MM.1S (cell line): Measurements from ENCODE around the gene ZNF710.
A peak's percentile ranks its signal among the peaks of the same experiment; 100 is the strongest.
"Not testable (repeated sequence)": the region's sequence is repeated elsewhere in the genome, so short reads cannot be mapped to it uniquely, and the experiment has no call there.

Experiments
- DNase-seq: peaks from one replicate; pipeline ENCODE4 v3.0.0-alpha.2; 2015
- H2AFZ ChIP-seq: fragments of 300-600 bp; sonication (generic); 2 replicates; pipeline ENCODE4 v1.6.0; 2016; ENCODE audit warnings: antibody characterized with exemption, low read length
- H3F3A ChIP-seq: fragments of 300-600 bp; sonication (generic); 2 replicates; pipeline ENCODE4 v1.6.1; 2016; ENCODE audit warnings: mild to moderate bottlenecking, antibody characterized with exemption, low read length, moderate library complexity, mixed read lengths; ENCODE audit not compliant: insufficient read depth
- H3K27ac ChIP-seq: fragments of 300-600 bp; sonication (generic); 2 replicates; pipeline ENCODE4 v1.5.1; 2016; ENCODE audit warnings: mild to moderate bottlenecking, low read length
- H3K27me3 ChIP-seq: fragments of 300-600 bp; sonication (generic); replicated peaks from 2 replicates; pipeline ENCODE4 v1.6.0; 2016; ENCODE audit warnings: low read length; ENCODE audit not compliant: insufficient read depth
- H3K36me3 ChIP-seq: fragments of 300-600 bp; sonication (generic); replicated peaks from 2 replicates; pipeline ENCODE4 v1.6.1; 2016; ENCODE audit warnings: mild to moderate bottlenecking, low read length, mixed read lengths; ENCODE audit not compliant: insufficient read depth
- H3K4me1 ChIP-seq: fragments of 300-600 bp; sonication (generic); 2 replicates; pipeline ENCODE4 v1.6.1; 2016; ENCODE audit warnings: low read length, mixed read lengths
- H3K4me2 ChIP-seq: fragments of 300-600 bp; sonication (generic); 2 replicates; pipeline ENCODE4 v1.6.0; 2016; ENCODE audit warnings: low read depth, low read length
- H3K4me3 ChIP-seq: fragments of 300-600 bp; sonication (generic); 2 replicates; pipeline ENCODE4 v1.5.1; 2016; ENCODE audit warnings: low read length, mixed read lengths
- H3K79me2 ChIP-seq: fragments of 300-600 bp; sonication (generic); 2 replicates; pipeline ENCODE4 v1.6.1; 2016; ENCODE audit warnings: mixed run types, low read length, mixed read lengths
- H3K9ac ChIP-seq: fragments of 300-600 bp; sonication (generic); 2 replicates; pipeline ENCODE4 v1.6.1; 2016; ENCODE audit warnings: low read length, mixed read lengths
- H3K9me2 ChIP-seq: fragments of 300-600 bp; sonication (generic); replicated peaks from 2 replicates; pipeline ENCODE4 v1.6.1; 2016; ENCODE audit warnings: mild to moderate bottlenecking, low read length, mixed read lengths; ENCODE audit not compliant: insufficient read depth
- H3K9me3 ChIP-seq: fragments of 300-600 bp; sonication (generic); replicated peaks from 2 replicates; pipeline ENCODE4 v1.6.1; 2016; ENCODE audit warnings: mild to moderate bottlenecking, low read length, mixed read lengths; ENCODE audit not compliant: insufficient read depth
- H4K20me1 ChIP-seq: fragments of 300-600 bp; sonication (generic); 2 replicates; pipeline ENCODE4 v1.6.1; 2016; ENCODE audit warnings: mild to moderate bottlenecking, low read length, moderate library complexity, mixed read lengths; ENCODE audit not compliant: insufficient read depth
- CTCF ChIP-seq: fragments of 300-600 bp; sonication (generic); IDR thresholded peaks from 2 replicates; pipeline ENCODE4 v1.5.1; 2016; ENCODE audit warnings: antibody characterized with exemption, low read length, mixed read lengths
- EZH2 ChIP-seq: fragments of 300-600 bp; sonication (generic); optimal IDR thresholded peaks from 2 replicates; pipeline ENCODE3; 2017; ENCODE audit warnings: low read depth, mild to moderate bottlenecking, antibody characterized with exemption, low read length, mixed read lengths
- EZH2phosphoT487 ChIP-seq: fragments of 300-600 bp; sonication (generic); IDR thresholded peaks from 2 replicates; pipeline ENCODE4 v1.6.1; 2018; ENCODE audit warnings: antibody characterized with exemption, low read length

Gene ZNF710

GRCh38 chr15:90067181-90067952 lies 66.2 kb downstream of the ZNF710 start:
- H3K4me1 ChIP-seq = peaks cover 27% of the 10 kb centered on the region
- H3K9me3 ChIP-seq = no peaks in the 10 kb centered on the region
- peaks cover 22% of the 10 kb centered on the region for H3F3A ChIP-seq
- no peak overlapping the region for H2AFZ ChIP-seq
- no peak for DNase-seq
- H3K79me2 ChIP-seq = peaks cover 45% of the 10 kb centered on the region
- no peaks in the 10 kb centered on the region for H3K27me3 ChIP-seq
- H4K20me1 ChIP-seq = no peaks in the 10 kb centered on the region
- H3K9me2 ChIP-seq = no peaks in the 10 kb centered on the region
- no peak overlapping the region for H3K4me2 ChIP-seq
- H3K27ac ChIP-seq = no peak overlapping the region
- no peak overlapping the region for H3K9ac ChIP-seq
- no peak overlapping the region for H3K4me3 ChIP-seq
- TF ChIP-seq EZH2 = no peak
- TF ChIP-seq EZH2phosphoT487 = no peak
- TF ChIP-seq CTCF = no peak
- H3K36me3 ChIP-seq = no peaks in the 10 kb centered on the region; the same call in 1 of the 2 replicates

GRCh38 chr15:90067953-90068606 lies 67.0 kb downstream of the ZNF710 start:
- no peak overlapping the region for H2AFZ ChIP-seq
- no peaks in the 10 kb centered on the region for H4K20me1 ChIP-seq
- H3K79me2 ChIP-seq = peaks cover 37% of the 10 kb centered on the region
- no peaks in the 10 kb centered on the region for H3K9me2 ChIP-seq
- H3K9me3 ChIP-seq = no peaks in the 10 kb centered on the region
- H3K9ac ChIP-seq = no peak overlapping the region
- H3K4me3 ChIP-seq = no peak overlapping the region
- H3K4me2 ChIP-seq = no peak overlapping the region
- H3K36me3 ChIP-seq = no peaks in the 10 kb centered on the region; the same call in 1 of the 2 replicates
- no peak for DNase-seq
- peaks cover 34% of the 10 kb centered on the region for H3K4me1 ChIP-seq
- peaks cover 29% of the 10 kb centered on the region for H3F3A ChIP-seq
- H3K27ac ChIP-seq = no peak overlapping the region
- no peaks in the 10 kb centered on the region for H3K27me3 ChIP-seq
- TF ChIP-seq EZH2phosphoT487 (no peak), CTCF (no peak), EZH2 (no peak)

GRCh38 chr15:90070623-90071022 lies 69.5 kb downstream of the ZNF710 start:
- H3K9me3 ChIP-seq, H4K20me1 ChIP-seq, H3K4me3 ChIP-seq, H3K9ac ChIP-seq, H3K27me3 ChIP-seq, H3K9me2 ChIP-seq, H3K36me3 ChIP-seq, DNase-seq, H2AFZ ChIP-seq: not testable (repeated sequence)
- Histone ChIP-seq H3K27ac (peak overlapping the region; percentile 53; the same call in 1 of the 2 replicates), H3K4me1 (peaks cover 57% of the 10 kb centered on the region), H3K4me2 (peak overlapping the region; percentile 8; the same call in 1 of the 2 replicates), H3K79me2 (peaks cover 22% of the 10 kb centered on the region), H3F3A (peaks cover 53% of the 10 kb centered on the region)
